Measurements from ENCODE around the gene MICALL2. TPM values are rescaled to one million over a fixed set of nuclear protein-coding genes. Genes with fewer than 3 reads are reported as not detected.

Gene MICALL2
- total RNA-seq, 1 donor from 2014 or later, result 28.0 TPM

- TF ChIP-seq CTCF (IDR thresholded peaks at IDR 0.05; ENCODE audit: partially characterized antibody, unreplicated experiment), result no peak
- Mint-ChIP-seq H3K4me1 (ENCODE audit: low read depth, unreplicated experiment) (peaks cover 14% of the 10 kb centered on the region), H3K4me3 (ENCODE audit: unreplicated experiment) (no peak overlapping the region), H3K27me3 (ENCODE audit: unreplicated experiment) (peaks cover 7% of the 10 kb centered on the region), H3K36me3 (ENCODE audit: unreplicated experiment) (no peaks in the 10 kb centered on the region), H3K27ac (ENCODE audit: unreplicated experiment) (no peak overlapping the region), H3K9me3 (ENCODE audit: unreplicated experiment) (peaks cover 9% of the 10 kb centered on the region)
- DNase-seq, result no peak
Measured at GRCh38 chr7:1415389-1415990, 43.8 kb downstream of the MICALL2 start.

- Mint-ChIP-seq H3K4me3 (ENCODE audit: unreplicated experiment) (no peak overlapping the region), H3K27ac (ENCODE audit: unreplicated experiment) (no peak overlapping the region), H3K9me3 (ENCODE audit: unreplicated experiment) (peaks cover 12% of the 10 kb centered on the region), H3K27me3 (ENCODE audit: unreplicated experiment) (peaks cover 7% of the 10 kb centered on the region), H3K4me1 (ENCODE audit: low read depth, unreplicated experiment) (peaks cover 12% of the 10 kb centered on the region), H3K36me3 (ENCODE audit: unreplicated experiment) (no peaks in the 10 kb centered on the region)
- TF ChIP-seq CTCF (IDR thresholded peaks at IDR 0.05; ENCODE audit: partially characterized antibody, unreplicated experiment), result no peak
- DNase-seq, result no peak
Measured at GRCh38 chr7:1413936-1414639, 45.2 kb downstream of the MICALL2 start.

GRCh38 chr7:1412322-1413261 is 46.7 kb downstream of the MICALL2 start:
- TF ChIP-seq CTCF (IDR thresholded peaks at IDR 0.05; ENCODE audit: partially characterized antibody, unreplicated experiment), result peak; percentile 94
- Mint-ChIP-seq H3K4me3 (ENCODE audit: unreplicated experiment) (peak overlapping the region; percentile 70), H3K36me3 (ENCODE audit: unreplicated experiment) (no peaks in the 10 kb centered on the region), H3K27ac (ENCODE audit: unreplicated experiment) (no peak overlapping the region), H3K9me3 (ENCODE audit: unreplicated experiment) (peaks cover 8% of the 10 kb centered on the region), H3K4me1 (ENCODE audit: low read depth, unreplicated experiment) (peaks cover 10% of the 10 kb centered on the region), H3K27me3 (ENCODE audit: unreplicated experiment) (peaks cover 8% of the 10 kb centered on the region)
- peak; percentile 96 for DNase-seq

GRCh38 chr7:1411414-1411813 is 47.9 kb downstream of the MICALL2 start:
- Mint-ChIP-seq H3K4me1 (ENCODE audit: low read depth, unreplicated experiment) (peaks cover 10% of the 10 kb centered on the region), H3K36me3 (ENCODE audit: unreplicated experiment) (no peaks in the 10 kb centered on the region), H3K27me3 (ENCODE audit: unreplicated experiment) (peaks cover 8% of the 10 kb centered on the region), H3K27ac (ENCODE audit: unreplicated experiment) (no peak overlapping the region), H3K9me3 (ENCODE audit: unreplicated experiment) (peaks cover 5% of the 10 kb centered on the region), H3K4me3 (ENCODE audit: unreplicated experiment) (no peak overlapping the region)
- DNase-seq, result no peak
- TF ChIP-seq CTCF (IDR thresholded peaks at IDR 0.05; ENCODE audit: partially characterized antibody, unreplicated experiment), result no peak
